IPS-11a (cell line): ENCODE measurements around the gene HBA2.
"Not testable (repeated sequence)": the region's sequence is repeated elsewhere in the genome, so short reads cannot be mapped to it uniquely, and the experiment has no call there.

Experiments
- H3K4me3 ChIP-seq: one replicate; pipeline ENCODE4 v1.5.1; 2013; ENCODE audit warnings: low read depth, low read length, control low read depth

The HBA2 gene

DNA sequence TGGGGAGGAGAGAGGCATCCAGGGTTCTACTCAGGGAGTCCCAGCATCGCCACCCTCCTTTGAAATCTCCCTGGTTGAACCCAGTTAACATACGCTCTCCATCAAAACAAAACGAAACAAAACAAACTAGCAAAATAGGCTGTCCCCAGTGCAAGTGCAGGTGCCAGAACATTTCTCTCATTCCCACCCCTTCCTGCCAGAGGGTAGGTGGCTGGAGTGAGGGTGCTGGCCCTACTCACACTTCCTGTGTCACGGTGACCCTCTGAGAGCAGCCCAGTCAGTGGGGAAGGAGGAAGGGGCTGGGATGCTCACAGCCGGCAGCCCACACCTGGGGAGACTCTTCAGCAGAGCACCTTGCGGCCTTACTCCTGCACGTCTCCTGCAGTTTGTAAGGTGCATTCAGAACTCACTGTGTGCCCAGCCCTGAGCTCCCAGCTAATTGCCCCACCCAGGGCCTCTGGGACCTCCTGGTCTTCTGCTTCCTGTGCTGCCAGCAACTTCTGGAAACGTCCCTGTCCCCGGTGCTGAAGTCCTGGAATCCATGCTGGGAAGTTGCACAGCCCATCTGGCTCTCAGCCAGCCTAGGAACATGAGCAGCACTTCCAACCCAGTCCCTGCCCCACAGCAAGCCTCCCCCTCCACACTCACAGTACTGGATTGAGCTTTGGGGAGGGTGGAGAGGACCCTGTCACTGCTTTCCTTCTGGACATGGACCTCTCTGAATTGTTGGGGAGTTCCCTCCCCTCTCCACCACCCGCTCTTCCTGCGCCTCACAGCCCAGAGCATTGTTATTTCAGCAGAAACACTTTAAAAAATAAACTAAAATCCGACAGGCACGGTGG lies 1.5 kb downstream of the HBA2 start:
- H3K4me3 ChIP-seq, result not testable (repeated sequence)

DNA sequence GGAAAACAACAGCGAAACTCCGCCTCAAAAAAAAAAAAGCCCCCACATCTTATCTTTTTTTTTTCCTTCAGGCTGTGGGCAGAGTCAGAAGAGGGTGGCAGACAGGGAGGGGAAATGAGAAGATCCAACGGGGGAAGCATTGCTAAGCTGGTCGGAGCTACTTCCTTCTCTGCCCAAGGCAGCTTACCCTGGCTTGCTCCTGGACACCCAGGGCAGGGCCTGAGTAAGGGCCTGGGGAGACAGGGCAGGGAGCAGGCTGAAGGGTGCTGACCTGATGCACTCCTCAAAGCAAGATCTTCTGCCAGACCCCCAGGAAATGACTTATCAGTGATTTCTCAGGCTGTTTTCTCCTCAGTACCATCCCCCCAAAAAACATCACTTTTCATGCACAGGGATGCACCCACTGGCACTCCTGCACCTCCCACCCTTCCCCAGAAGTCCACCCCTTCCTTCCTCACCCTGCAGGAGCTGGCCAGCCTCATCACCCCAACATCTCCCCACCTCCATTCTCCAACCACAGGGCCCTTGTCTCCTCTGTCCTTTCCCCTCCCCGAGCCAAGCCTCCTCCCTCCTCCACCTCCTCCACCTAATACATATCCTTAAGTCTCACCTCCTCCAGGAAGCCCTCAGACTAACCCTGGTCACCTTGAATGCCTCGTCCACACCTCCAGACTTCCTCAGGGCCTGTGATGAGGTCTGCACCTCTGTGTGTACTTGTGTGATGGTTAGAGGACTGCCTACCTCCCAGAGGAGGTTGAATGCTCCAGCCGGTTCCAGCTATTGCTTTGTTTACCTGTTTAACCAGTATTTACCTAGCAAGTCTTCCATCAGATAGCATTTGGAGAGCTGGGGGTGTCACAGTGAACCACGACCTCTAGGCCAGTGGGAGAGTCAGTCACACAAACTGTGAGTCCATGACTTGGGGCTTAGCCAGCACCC lies 2.6 kb downstream of the HBA2 start:
- H3K4me3 ChIP-seq, result no peak overlapping the region

DNA sequence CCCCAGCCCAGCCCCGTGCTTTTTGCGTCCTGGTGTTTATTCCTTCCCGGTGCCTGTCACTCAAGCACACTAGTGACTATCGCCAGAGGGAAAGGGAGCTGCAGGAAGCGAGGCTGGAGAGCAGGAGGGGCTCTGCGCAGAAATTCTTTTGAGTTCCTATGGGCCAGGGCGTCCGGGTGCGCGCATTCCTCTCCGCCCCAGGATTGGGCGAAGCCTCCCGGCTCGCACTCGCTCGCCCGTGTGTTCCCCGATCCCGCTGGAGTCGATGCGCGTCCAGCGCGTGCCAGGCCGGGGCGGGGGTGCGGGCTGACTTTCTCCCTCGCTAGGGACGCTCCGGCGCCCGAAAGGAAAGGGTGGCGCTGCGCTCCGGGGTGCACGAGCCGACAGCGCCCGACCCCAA lies 3.3 kb downstream of the HBA2 start:
- H3K4me3 ChIP-seq, result not testable (repeated sequence)

DNA sequence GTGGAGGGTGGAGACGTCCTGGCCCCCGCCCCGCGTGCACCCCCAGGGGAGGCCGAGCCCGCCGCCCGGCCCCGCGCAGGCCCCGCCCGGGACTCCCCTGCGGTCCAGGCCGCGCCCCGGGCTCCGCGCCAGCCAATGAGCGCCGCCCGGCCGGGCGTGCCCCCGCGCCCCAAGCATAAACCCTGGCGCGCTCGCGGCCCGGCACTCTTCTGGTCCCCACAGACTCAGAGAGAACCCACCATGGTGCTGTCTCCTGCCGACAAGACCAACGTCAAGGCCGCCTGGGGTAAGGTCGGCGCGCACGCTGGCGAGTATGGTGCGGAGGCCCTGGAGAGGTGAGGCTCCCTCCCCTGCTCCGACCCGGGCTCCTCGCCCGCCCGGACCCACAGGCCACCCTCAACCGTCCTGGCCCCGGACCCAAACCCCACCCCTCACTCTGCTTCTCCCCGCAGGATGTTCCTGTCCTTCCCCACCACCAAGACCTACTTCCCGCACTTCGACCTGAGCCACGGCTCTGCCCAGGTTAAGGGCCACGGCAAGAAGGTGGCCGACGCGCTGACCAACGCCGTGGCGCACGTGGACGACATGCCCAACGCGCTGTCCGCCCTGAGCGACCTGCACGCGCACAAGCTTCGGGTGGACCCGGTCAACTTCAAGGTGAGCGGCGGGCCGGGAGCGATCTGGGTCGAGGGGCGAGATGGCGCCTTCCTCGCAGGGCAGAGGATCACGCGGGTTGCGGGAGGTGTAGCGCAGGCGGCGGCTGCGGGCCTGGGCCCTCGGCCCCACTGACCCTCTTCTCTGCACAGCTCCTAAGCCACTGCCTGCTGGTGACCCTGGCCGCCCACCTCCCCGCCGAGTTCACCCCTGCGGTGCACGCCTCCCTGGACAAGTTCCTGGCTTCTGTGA lies 4.1 kb downstream of the HBA2 start, which contains the start of gene HBA1:
Gene HBA1, plus strand, starts transcription at position 204 of the 906 bp plus-strand sequence. Its CDS starts 37 bp downstream, at position 241.
- not testable (repeated sequence) for H3K4me3 ChIP-seq

DNA sequence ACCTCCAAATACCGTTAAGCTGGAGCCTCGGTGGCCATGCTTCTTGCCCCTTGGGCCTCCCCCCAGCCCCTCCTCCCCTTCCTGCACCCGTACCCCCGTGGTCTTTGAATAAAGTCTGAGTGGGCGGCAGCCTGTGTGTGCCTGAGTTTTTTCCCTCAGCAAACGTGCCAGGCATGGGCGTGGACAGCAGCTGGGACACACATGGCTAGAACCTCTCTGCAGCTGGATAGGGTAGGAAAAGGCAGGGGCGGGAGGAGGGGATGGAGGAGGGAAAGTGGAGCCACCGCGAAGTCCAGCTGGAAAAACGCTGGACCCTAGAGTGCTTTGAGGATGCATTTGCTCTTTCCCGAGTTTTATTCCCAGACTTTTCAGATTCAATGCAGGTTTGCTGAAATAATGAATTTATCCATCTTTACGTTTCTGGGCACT lies 4.7 kb downstream of the HBA2 start:
- H3K4me3 ChIP-seq, result no peak overlapping the region

DNA sequence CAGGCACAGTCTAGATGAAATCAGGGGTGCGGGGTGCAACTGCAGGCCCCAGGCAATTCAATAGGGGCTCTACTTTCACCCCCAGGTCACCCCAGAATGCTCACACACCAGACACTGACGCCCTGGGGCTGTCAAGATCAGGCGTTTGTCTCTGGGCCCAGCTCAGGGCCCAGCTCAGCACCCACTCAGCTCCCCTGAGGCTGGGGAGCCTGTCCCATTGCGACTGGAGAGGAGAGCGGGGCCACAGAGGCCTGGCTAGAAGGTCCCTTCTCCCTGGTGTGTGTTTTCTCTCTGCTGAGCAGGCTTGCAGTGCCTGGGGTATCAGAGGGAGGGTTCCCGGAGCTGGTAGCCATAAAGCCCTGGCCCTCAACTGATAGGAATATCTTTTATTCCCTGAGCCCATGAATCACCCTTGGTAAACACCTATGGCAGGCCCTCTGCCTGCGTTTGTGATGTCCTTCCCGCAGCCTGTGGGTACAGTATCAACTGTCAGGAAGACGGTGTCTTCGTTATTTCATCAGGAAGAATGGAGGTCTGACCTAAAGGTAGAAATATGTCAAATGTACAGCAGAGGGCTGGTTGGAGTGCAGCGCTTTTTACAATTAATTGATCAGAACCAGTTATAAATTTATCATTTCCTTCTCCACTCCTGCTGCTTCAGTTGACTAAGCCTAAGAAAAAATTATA lies 5.4 kb downstream of the HBA2 start:
- H3K4me3 ChIP-seq, result no peak overlapping the region

DNA sequence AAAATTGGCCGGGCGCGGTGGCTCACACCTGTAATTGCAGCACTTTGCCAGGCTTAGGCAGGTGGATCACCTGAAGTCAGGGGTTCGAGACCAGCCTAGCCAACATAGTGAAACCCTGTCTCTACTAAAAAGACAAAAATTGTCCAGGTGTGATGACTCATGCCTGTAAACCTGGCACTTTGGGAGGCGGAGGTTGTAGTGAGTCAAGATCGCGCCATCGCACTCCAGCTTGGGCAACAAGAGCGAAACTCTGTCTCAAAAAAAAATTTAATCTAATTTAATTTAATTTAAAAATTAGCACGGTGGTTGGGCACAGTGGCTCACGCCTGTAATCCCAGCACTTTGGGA lies 6.0 kb downstream of the HBA2 start:
- H3K4me3 ChIP-seq, result no peak overlapping the region

DNA sequence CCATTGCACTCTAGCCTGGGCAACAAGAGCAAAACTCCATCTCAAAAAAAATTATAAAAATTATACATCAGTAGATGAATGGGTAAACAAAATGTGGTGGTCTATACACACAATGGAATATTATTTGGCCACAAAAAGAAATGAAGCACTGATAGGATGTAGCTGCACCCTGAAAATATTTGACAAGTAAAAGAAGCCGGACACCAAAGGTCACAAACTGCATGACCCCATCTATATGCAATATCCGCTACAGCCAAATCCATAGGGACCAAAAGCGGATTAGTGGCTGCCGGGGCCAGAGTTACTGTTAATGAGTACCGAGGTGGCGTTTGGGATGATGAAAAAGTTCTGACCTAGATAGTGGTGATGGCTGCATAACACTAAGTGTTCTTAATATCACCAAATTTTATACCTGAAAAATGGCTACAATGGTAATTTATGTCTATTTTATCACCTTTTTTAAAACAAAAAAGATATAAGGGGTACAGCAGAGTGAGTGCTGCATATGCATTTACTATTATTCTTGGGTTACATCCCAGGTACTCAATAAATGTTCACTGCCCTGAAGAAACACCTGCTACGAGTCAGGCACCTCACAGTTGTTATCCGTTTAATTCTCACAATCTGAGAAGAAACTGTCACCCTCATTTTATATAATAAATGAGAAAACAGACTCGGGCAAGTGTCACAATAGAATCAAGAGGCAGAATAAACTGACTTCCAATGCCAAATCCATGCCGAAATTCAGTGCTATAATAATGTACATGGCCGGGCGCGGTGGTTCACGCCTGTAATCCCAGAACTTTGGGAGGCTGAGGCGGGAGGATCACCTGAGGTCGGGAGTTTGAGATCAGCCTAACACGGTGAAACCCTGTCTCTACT lies 6.8 kb downstream of the HBA2 start:
- no peak overlapping the region for H3K4me3 ChIP-seq

DNA sequence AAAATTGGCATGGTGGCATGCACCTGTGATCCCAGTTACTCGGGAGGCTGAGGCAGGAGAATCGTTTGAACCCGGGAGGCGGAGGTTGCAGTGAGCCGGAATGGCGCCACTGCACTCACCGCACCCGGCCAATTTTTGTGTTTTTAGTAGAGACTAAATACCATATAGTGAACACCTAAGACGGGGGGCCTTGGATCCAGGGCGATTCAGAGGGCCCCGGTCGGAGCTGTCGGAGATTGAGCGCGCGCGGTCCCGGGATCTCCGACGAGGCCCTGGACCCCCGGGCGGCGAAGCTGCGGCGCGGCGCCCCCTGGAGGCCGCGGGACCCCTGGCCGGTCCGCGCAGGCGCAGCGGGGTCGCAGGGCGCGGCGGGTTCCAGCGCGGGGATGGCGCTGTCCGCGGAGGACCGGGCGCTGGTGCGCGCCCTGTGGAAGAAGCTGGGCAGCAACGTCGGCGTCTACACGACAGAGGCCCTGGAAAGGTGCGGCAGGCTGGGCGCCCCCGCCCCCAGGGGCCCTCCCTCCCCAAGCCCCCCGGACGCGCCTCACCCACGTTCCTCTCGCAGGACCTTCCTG lies 7.5 kb downstream of the HBA2 start, which contains the start of gene HBQ1:
Gene HBQ1, plus strand, starts transcription at position 359 of the 575 bp plus-strand sequence. Its CDS starts 28 bp downstream, at position 387.
- peak within 1 kb of the TSS; percentile 8 for H3K4me3 ChIP-seq

DNA sequence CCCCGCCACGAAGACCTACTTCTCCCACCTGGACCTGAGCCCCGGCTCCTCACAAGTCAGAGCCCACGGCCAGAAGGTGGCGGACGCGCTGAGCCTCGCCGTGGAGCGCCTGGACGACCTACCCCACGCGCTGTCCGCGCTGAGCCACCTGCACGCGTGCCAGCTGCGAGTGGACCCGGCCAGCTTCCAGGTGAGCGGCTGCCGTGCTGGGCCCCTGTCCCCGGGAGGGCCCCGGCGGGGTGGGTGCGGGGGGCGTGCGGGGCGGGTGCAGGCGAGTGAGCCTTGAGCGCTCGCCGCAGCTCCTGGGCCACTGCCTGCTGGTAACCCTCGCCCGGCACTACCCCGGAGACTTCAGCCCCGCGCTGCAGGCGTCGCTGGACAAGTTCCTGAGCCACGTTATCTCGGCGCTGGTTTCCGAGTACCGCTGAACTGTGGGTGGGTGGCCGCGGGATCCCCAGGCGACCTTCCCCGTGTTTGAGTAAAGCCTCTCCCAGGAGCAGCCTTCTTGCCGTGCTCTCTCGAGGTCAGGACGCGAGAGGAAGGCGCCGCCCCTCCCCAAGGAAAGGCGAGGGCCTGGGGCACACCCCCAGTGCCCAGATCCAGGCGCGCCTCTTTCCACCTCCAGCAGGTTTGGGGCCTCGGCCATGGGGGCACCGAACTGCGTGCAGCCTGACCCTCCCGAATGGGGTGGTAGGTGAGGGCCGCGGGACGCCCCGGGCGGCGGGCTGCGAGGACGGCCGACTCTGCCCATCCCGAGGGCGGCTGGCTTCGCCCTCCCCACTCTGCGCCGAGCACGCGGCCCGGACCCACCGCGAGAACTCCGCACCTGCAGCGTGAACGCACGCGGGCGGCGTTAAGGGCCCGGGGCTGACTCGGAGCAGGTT lies 8.2 kb downstream of the HBA2 start:
- H3K4me3 ChIP-seq, result peak overlapping the region; percentile 8

DNA sequence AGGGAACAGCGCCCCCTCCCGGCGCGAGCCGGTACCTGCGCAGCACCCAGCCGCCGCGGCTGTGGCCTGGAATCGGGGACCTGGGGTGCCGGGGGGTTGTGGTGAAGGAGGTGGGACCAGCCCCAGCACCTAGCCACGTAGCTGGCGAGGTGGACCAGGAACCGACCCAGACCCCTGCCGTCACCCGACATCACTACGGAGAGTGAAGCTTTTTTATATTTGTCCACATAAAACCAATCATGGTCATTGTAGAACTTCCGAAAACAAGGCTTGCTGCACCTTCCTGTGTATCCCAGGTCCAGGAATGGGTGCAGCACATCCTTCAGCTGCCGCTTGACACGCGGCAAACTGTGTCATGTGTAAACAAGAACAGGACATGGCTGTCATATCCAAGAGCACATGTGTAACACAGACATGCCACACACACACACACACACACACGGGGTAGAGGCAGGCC lies 8.9 kb downstream of the HBA2 start:
- H3K4me3 ChIP-seq, result no peak overlapping the region

DNA sequence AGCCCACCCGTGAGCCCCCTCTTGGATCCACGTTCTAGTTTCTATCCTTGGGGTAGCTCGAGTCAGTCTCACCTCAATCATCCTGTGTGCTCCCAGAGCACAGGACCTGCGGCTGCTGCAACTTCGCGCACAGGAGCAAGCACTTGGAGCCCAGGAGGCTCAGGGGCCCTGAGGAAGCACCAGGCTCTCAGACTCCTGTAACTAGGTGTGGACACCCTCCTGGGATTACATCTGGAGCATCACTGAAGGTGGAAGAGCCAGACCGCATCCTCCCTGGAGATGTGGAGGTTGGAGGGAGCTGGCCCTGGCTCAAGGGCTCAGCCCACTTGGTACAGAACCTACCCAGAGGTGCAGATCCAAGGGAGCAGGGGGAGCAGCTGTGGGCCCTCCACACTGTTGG lies 10.3 kb downstream of the HBA2 start:
- no peak overlapping the region for H3K4me3 ChIP-seq

DNA sequence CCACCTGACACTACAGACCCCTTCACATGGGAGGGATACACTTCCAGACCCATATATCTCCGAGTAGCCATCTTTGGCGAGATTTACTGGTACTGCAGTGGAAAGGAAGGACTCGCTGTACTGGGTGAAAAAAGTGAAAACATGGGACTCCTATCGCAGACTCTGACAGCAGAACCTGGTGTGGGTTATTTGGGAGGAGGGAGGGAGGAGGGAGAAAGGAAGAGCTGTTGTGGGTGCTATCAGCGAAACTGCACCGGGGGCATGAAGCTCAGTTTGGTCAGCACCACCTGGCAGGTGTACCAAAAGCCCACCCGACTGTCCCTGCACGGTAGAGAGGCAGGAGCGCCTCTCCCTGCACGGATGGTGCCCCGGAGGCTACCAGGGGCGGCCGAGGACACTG lies 12.5 kb downstream of the HBA2 start:
- H3K4me3 ChIP-seq, result no peak overlapping the region

DNA sequence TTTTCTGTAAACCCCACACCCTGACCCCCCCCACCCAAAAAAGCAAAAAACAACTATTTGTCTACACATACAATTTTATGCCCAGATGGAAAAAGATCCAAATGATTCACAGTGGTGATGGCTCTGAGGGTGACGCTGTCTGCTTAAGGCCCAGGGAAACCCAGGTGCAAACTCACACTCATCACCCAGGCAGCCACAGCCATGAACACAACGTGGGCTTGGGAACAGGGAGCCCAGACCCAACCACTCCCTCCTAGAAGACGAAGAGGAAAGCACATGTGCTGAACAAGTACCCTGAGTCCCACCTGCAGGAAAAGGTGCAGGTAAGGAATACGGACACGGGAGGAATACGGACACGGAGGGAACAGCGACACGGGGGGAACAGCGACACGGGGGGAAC lies 13.0 kb downstream of the HBA2 start:
- no peak overlapping the region for H3K4me3 ChIP-seq

DNA sequence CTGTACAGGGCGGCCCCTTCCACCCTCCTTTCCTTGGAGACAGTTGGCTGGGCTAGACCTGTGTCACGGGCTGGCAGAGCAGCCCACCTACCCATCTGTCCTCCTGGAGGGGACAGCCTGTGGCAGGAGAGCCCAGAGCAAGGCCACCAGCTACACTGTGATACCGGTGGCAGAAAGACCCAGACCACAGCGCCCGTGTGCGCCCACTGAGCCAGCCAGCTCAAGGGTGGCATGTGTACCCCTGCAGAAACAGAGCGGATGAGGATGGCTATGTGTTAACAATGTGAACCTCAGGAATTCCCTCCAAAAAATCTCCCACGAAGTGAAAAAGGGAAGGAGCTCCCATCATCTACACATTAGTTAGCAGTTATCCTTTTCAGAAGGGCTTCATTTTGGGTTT lies 14.7 kb downstream of the HBA2 start:
- no peak overlapping the region for H3K4me3 ChIP-seq

DNA sequence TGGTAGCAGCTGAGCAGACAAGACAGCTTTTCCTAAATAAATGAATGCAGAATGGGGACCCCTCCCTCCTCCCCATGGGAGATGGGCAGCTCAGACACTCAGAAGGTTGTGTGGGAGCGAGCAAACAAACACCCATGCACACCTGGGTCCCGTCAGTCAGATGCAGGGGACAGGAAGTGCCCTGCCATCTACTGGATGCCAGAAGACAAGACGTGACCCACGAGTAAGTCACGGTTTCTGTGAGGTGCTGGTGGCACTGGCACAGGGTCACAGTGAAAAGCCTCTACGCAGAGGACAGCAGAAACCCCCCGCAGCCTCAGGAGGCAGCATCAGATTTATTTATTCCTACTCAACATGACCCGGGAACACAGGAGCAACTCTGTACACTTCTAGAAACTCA lies 16.0 kb downstream of the HBA2 start:
- H3K4me3 ChIP-seq, result no peak overlapping the region

DNA sequence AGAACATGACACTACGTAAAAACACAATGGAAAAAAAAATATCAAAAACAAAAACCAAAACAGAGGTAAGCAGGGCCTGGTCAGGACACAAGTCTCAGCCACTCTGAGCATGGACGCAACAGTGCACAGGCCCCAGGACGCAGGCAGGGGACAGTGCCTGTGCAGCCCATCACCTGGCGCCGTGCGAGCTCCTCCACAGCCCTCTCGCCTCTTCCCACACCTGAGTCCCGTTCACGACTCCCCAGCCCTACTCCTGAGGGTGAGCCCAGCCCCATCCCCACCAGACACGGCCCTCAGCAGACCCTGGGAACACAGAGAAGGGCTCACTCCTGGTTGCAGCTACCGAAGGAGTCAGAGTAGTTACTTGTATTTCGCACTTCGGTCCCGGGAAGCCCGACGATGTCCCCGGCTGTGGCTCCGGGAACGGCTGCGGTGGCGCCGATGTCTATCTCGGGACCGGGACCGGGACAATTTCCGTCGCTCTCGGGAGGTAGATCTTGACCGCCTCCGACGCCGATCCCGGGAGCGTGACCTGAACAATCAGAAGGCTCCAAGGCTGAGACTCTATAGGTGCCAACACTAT lies 17.0 kb downstream of the HBA2 start:
- no peak overlapping the region for H3K4me3 ChIP-seq
